Sigmoid colon (tissue), 7 donors: ENCODE measurements around the gene BZW1. TPM values are rescaled to one million over a fixed set of nuclear protein-coding genes. Genes with fewer than 3 reads are reported as not detected.

Experiments
- DNase-seq: peaks from one replicate; pipeline ENCODE4 v3.0.0-alpha.2; 2019
- H3K27ac ChIP-seq, 4 donors: fragments of 200-600 bp; sonication (generic); one replicate each; pipeline ENCODE4 v1.5.1; 2016 to 2019; ENCODE audit warnings: mild to moderate bottlenecking in 1 of 4
- H3K27me3 ChIP-seq, 3 donors: fragments of 200-600 bp; sonication (generic); one replicate each; pipeline ENCODE4 v1.5.1; 2019; ENCODE audit warnings: mild to moderate bottlenecking in 1 of 3
- H3K36me3 ChIP-seq, 4 donors: fragments of 200-600 bp; sonication (generic); one replicate each; pipeline ENCODE4 v1.5.1; 2016 to 2019
- H3K4me1 ChIP-seq, 4 donors: fragments of 200-600 bp; sonication (generic); one replicate each; pipeline ENCODE4 v1.5.1; 2017 to 2019
- H3K4me3 ChIP-seq, 4 donors: fragments of 200-600 bp; sonication (generic); one replicate each; pipeline ENCODE4 v1.5.1; 2017 to 2019; ENCODE audit warnings: mild to moderate bottlenecking in 2 of 4, moderate library complexity in 1 of 4
- H3K9me3 ChIP-seq, 4 donors: fragments of 200-600 bp in 3 of 4; sonication (generic) in 3 of 4; one replicate each; pipeline versions ENCODE4 v1.5.1 to v1.6.1; 2013 to 2019
- EP300 ChIP-seq, 4 donors: sonication (generic); formaldehyde crosslinking; IDR thresholded peaks; one replicate each; pipeline ENCODE4 v1.6.1; 2017; ENCODE audit warnings: antibody characterized with exemption in 4 of 4
- POLR2A ChIP-seq, 2 donors: fragments of 450-650 bp; IDR thresholded peaks; one replicate each; pipeline ENCODE4 v1.6.1; 2016; ENCODE audit warnings: antibody characterized with exemption in 2 of 2, mild to moderate bottlenecking in 2 of 2, moderate library complexity in 2 of 2
- POLR2AphosphoS5 ChIP-seq, 4 donors: sonication (generic); formaldehyde crosslinking; IDR thresholded peaks; one replicate each; pipeline ENCODE4 v1.6.1; 2017; ENCODE audit warnings: antibody characterized with exemption in 4 of 4
- WGBS, 2 donors: extraction: QIAGEN DNeasy Blood & Tissue Kit; methylation state at CpG; one replicate each; pipeline ENCODE4 v1.1.7; 2013; 5-methylcytosine and 5-hydroxymethylcytosine counted together
- intact Hi-C: fragments of 100-400 bp; cut with DNase I; formaldehyde crosslinking; loops from one replicate; pipeline ENCODE4 v1.15.1; 2023
- polyA plus RNA-seq, 3 donors: library from polyadenylated mRNA; stranded (reverse); fragments of 200-250 nt; gene quantifications; one replicate each; pipeline ENCODE4 v1.2.3, GENCODE V29; 2013
- total RNA-seq, 4 donors: library from RNA; depleted of rRNA; stranded (reverse); fragments of >200 nt; gene quantifications; one replicate each; pipeline ENCODE4 v1.1.0, GENCODE V29; 2016
- TF ChIP-seq, protein P1 (sequence below), 4 experiments: fragments of 450-650 bp in 3 of 4; fragments of 200-600 bp in 1 of 4; IDR thresholded peaks; one replicate each; pipeline ENCODE4 v1.5.1; 2016 to 2019; ENCODE audit warnings: antibody characterized with exemption in 4 of 4, mild to moderate bottlenecking in 3 of 4, moderate library complexity in 2 of 4
- donor health status: healthy with polysubstance abuse.
- donor health status: Bipolar disorder and iron deficiency.
- donor health status: healthy.

The BZW1 gene
- total and polyA plus RNA-seq, 7 donors = 77.9 to 158 (median 111) TPM

DNA sequence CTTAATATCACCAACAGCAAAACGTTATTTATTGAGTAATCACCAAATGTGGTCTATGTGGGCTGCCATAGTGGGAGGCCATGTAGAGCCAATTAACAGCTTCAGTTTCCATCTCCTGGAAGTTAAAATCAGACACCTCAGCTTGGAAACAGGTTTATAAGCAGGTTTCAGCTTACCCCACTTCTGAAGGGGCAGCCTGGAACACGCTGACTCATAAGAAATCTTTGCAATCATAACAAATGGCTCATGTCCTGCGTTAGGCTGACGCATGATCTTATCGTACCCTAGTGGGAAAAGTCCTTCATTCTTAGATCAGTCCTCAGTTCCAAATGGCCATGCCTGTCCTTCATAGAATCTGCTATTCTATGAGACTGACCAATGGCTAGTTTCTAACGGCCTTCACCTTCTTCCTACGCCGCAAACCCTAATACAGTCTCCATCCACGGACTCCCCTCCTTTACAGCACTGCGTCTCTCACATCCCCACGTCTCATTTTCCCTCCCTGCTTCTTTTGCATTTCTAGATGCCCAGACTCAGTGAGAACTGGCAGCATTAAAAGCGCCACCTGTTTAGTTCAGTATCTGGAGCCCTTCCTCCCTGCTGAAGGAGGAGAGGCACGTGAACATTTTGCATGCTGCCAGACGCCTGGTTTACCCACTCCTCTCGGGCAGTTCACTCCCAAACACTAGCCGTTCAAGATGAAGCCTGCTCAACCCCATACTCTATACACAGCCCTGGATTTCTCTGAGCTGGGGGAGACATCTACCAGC, 24.2 kb upstream of the BZW1 start:
- Histone ChIP-seq H3K4me1 (no peaks in the 10 kb centered on the region), H3K36me3 (no peaks in the 10 kb centered on the region), H3K4me3 (no peak overlapping the region), H3K27ac (no peak overlapping the region), H3K27me3 (no peaks in the 10 kb centered on the region), H3K9me3 (no peaks in the 10 kb centered on the region)
- no peak for DNase-seq
- TF ChIP-seq, protein P1, sequence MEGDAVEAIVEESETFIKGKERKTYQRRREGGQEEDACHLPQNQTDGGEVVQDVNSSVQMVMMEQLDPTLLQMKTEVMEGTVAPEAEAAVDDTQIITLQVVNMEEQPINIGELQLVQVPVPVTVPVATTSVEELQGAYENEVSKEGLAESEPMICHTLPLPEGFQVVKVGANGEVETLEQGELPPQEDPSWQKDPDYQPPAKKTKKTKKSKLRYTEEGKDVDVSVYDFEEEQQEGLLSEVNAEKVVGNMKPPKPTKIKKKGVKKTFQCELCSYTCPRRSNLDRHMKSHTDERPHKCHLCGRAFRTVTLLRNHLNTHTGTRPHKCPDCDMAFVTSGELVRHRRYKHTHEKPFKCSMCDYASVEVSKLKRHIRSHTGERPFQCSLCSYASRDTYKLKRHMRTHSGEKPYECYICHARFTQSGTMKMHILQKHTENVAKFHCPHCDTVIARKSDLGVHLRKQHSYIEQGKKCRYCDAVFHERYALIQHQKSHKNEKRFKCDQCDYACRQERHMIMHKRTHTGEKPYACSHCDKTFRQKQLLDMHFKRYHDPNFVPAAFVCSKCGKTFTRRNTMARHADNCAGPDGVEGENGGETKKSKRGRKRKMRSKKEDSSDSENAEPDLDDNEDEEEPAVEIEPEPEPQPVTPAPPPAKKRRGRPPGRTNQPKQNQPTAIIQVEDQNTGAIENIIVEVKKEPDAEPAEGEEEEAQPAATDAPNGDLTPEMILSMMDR (IDR thresholded peaks at IDR 0.05) = no peak
- TF ChIP-seq EP300 (IDR thresholded peaks at IDR 0.05) = no peak
- no peak for TF ChIP-seq POLR2AphosphoS5 (IDR thresholded peaks at IDR 0.05)
- TF ChIP-seq POLR2A (IDR thresholded peaks at IDR 0.05) = no peak
- intact Hi-C loops = no loop called here
- WGBS, 2 donors = 89 to 91% methylated on average over 16 of the region's 16 CpGs

DNA sequence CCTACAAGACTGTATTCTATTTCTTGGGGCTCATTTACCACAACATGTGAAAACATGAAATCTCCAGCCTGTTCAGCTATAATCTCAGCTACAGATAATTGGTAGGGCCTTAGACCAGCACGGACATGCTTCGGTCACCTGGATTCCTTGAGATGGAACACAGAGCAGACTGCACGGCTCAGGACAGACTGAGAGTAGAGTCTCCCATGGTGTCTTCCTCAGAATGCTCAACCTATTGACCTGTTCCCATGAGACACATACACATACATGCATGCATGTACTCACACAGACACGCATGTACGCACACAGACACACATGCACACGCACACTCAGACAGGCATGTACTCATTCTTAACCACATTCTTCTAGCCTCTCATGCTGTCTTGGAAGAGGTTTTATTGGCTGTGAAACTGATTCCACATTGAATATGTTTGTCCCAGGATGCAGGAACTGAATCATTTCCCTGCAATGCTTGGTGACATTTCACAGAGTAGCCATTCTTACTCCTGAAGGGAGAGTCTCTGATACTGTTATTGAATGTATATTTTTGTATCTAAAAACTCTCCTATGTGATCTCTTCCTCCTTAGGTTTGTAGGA, 23.5 kb upstream of the BZW1 start:
- Histone ChIP-seq H3K36me3 (no peaks in the 10 kb centered on the region), H3K4me1 (no peaks in the 10 kb centered on the region), H3K9me3 (no peaks in the 10 kb centered on the region), H3K27me3 (no peaks in the 10 kb centered on the region), H3K4me3 (no peak overlapping the region), H3K27ac (no peak overlapping the region)
- DNase-seq = no peak
- intact Hi-C loops = no loop called here
- TF ChIP-seq EP300 (IDR thresholded peaks at IDR 0.05) (no peak), POLR2AphosphoS5 (IDR thresholded peaks at IDR 0.05) (no peak), POLR2A (IDR thresholded peaks at IDR 0.05) (no peak)
- TF ChIP-seq, protein P1 (IDR thresholded peaks at IDR 0.05) = no peak
- WGBS, 2 donors = 97 to 98% methylated on average over 6 of the region's 6 CpGs

DNA sequence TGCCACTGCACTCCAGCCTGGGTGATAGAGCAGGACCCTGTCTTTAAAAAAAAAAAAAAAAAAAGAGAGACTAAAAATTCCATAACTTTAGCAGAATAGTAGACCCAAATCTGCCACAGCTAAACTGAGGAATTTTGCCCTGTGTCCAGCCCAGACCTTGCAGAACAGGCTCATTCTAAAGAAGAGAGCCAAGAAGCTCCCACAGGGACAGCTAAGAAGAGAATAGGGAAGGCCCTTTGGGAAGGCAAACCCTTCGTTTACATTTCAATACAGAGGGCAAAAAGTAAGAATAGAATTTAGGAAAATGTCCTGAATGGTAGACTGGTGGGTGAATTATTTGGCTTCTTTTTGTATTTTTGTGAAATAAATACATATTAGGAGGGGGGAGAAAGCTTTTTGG, 21.5 kb upstream of the BZW1 start:
- no peaks in the 10 kb centered on the region for H3K27me3 ChIP-seq
- TF ChIP-seq POLR2AphosphoS5 (IDR thresholded peaks at IDR 0.05) (no peak), EP300 (IDR thresholded peaks at IDR 0.05) (no peak), POLR2A (IDR thresholded peaks at IDR 0.05) (no peak)
- TF ChIP-seq, protein P1 (IDR thresholded peaks at IDR 0.05) = no peak
- no peak overlapping the region for H3K27ac ChIP-seq
- no peaks in the 10 kb centered on the region for H3K4me1 ChIP-seq
- 77 to 90% methylated on average over 1 of the region's 1 CpG for WGBS, 2 donors
- intact Hi-C loops = no loop called here
- DNase-seq = no peak
- no peak overlapping the region for H3K4me3 ChIP-seq
- no peaks in the 10 kb centered on the region for H3K9me3 ChIP-seq
- H3K36me3 ChIP-seq = no peaks in the 10 kb centered on the region

DNA sequence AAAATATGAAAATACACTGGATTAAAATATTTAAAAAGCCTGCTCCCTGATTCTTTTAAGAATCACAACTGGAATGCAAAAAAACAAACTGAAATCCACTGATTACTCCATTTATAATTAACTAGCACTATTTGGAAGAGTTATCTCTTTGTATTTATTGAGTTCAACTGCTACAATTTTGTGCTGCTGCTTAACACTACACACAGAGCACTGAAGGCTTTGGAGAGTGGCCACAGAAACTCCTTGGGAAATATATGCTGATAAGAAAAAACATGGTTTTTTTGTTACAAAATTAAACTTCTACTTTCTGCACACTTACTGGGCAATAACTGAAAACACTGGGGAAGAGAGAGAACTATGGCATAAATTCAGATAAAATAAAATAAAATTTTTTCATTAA, 19.8 kb upstream of the BZW1 start:
- TF ChIP-seq EP300 (IDR thresholded peaks at IDR 0.05) = no peak
- TF ChIP-seq POLR2A (IDR thresholded peaks at IDR 0.05) = no peak
- TF ChIP-seq, protein P1 (IDR thresholded peaks at IDR 0.05) = no peak
- TF ChIP-seq POLR2AphosphoS5 (IDR thresholded peaks at IDR 0.05) = no peak
- no peak overlapping the region for H3K4me3 ChIP-seq
- peaks cover 0 to 7% (median 3%) of the 10 kb centered on the region in 4 donors for H3K4me1 ChIP-seq
- intact Hi-C loops = no loop called here
- DNase-seq = no peak
- no peaks in the 10 kb centered on the region for H3K27me3 ChIP-seq
- H3K36me3 ChIP-seq = no peaks in the 10 kb centered on the region
- no peak overlapping the region for H3K27ac ChIP-seq
- H3K9me3 ChIP-seq = no peaks in the 10 kb centered on the region
